ENCODE measurements around the gene ALDH1L1.

Gene ALDH1L1

GRCh38 chr3:126111566-126112475 lies 68.6 kb downstream of the ALDH1L1 start:
- Mint-ChIP-seq H3K4me1 (no peaks in the 10 kb centered on the region), H3K4me3 (no peak overlapping the region), H3K27me3 (ENCODE audit: low read depth) (peaks cover 3% of the 10 kb centered on the region), H3K9me3 (no peaks in the 10 kb centered on the region), H3K27ac (no peak overlapping the region), H3K36me3 (ENCODE audit: low read depth) (no peaks in the 10 kb centered on the region)
- no peak for TF ChIP-seq CTCF (IDR thresholded peaks at IDR 0.05; ENCODE audit: unreplicated experiment in 3 of 3)

- Mint-ChIP-seq H3K27ac (no peak overlapping the region), H3K9me3 (no peaks in the 10 kb centered on the region), H3K27me3 (ENCODE audit: low read depth) (peaks cover 3% of the 10 kb centered on the region), H3K36me3 (ENCODE audit: low read depth) (no peaks in the 10 kb centered on the region), H3K4me1 (no peaks in the 10 kb centered on the region), H3K4me3 (no peak overlapping the region)
- TF ChIP-seq CTCF (IDR thresholded peaks at IDR 0.05; ENCODE audit: unreplicated experiment in 3 of 3), result no peak
Observed at GRCh38 chr3:126111126-126111551, 69.2 kb downstream of the ALDH1L1 start.

- Mint-ChIP-seq H3K4me1 (no peaks in the 10 kb centered on the region), H3K4me3 (no peak overlapping the region), H3K27ac (no peak overlapping the region), H3K9me3 (no peaks in the 10 kb centered on the region), H3K36me3 (ENCODE audit: low read depth) (no peaks in the 10 kb centered on the region), H3K27me3 (ENCODE audit: low read depth) (peaks cover 3% of the 10 kb centered on the region)
- TF ChIP-seq CTCF (IDR thresholded peaks at IDR 0.05; ENCODE audit: unreplicated experiment in 3 of 3), result no peak
Observed at GRCh38 chr3:126110431-126111125, 69.8 kb downstream of the ALDH1L1 start.

- Mint-ChIP-seq H3K4me1 (no peaks in the 10 kb centered on the region), H3K27ac (no peak overlapping the region), H3K4me3 (no peak overlapping the region), H3K27me3 (ENCODE audit: low read depth) (peaks cover 3% of the 10 kb centered on the region), H3K36me3 (ENCODE audit: low read depth) (no peaks in the 10 kb centered on the region), H3K9me3 (no peaks in the 10 kb centered on the region)
- no peak for TF ChIP-seq CTCF (IDR thresholded peaks at IDR 0.05; ENCODE audit: unreplicated experiment in 3 of 3)
Observed at GRCh38 chr3:126109880-126110235, 70.5 kb downstream of the ALDH1L1 start.

- TF ChIP-seq CTCF (IDR thresholded peaks at IDR 0.05; ENCODE audit: unreplicated experiment in 3 of 3), result no peak
- H3K27ac Mint-ChIP-seq, result no peak overlapping the region
- peaks cover 3% of the 10 kb centered on the region for H3K27me3 Mint-ChIP-seq (ENCODE audit: low read depth)
- H3K36me3 Mint-ChIP-seq (ENCODE audit: low read depth), result no peaks in the 10 kb centered on the region
- H3K4me3 Mint-ChIP-seq, result no peak overlapping the region
- H3K9me3 Mint-ChIP-seq, result no peaks in the 10 kb centered on the region
- no peaks in the 10 kb centered on the region for H3K4me1 Mint-ChIP-seq
Observed at GRCh38 chr3:126109146-126109879, 71.1 kb downstream of the ALDH1L1 start.

Measured in nephron (organoid).